HepG2 (cell line): ENCODE measurements around the gene TUBB. TPM values are rescaled to one million over a fixed set of nuclear protein-coding genes. Genes with fewer than 3 reads are reported as not detected.

Experiments used
- AFF4 ChIP-seq: sonication (generic); formaldehyde crosslinking; IDR thresholded peaks from 2 replicates; pipeline ENCODE4 v1.4.0; 2020; ENCODE audit warnings: missing genetic modification reagents
- ATF1 ChIP-seq: IDR thresholded peaks from 2 replicates; pipeline ENCODE4 v1.6.1; 2016; ENCODE audit warnings: mild to moderate bottlenecking, control low read depth
- CEBPG ChIP-seq: IDR thresholded peaks from 2 replicates; pipeline ENCODE4 v1.6.1; 2016
- DDIT3 ChIP-seq: sonication (generic); formaldehyde crosslinking; IDR thresholded peaks from 2 replicates; pipeline ENCODE4 v1.4.0; 2020; ENCODE audit warnings: mild to moderate bottlenecking, missing genetic modification reagents
- HBP1 ChIP-seq: IDR thresholded peaks from 2 replicates; pipeline ENCODE4 v1.6.1; 2016; ENCODE audit warnings: low read depth, control low read depth
- IKZF5 ChIP-seq: IDR thresholded peaks from 2 replicates; pipeline ENCODE4 v1.6.1; 2018; ENCODE audit warnings: missing genetic modification reagents, mild to moderate bottlenecking, missing compliant biosample characterization
- JARID2 ChIP-seq: sonication (generic); formaldehyde crosslinking; IDR thresholded peaks from 2 replicates; pipeline ENCODE4 v1.8.1; 2023; ENCODE audit warnings: missing genetic modification reagents, inconsistent platforms; ENCODE audit not compliant: insufficient replicate concordance
- MTF2 ChIP-seq: sonication (generic); formaldehyde crosslinking; IDR thresholded peaks from 2 replicates; pipeline ENCODE4 v1.5.0; 2020; ENCODE audit warnings: missing genetic modification reagents, borderline replicate concordance
- NPAS2 ChIP-seq: sonication (generic); formaldehyde crosslinking; IDR thresholded peaks from 2 replicates; pipeline ENCODE4 v1.8.0; 2022; ENCODE audit warnings: mild to moderate bottlenecking, missing genetic modification reagents, borderline replicate concordance
- POLR2A ChIP-seq, 2 experiments: IDR thresholded peaks; 2 replicates each; pipeline ENCODE4 v1.6.1; 2011; ENCODE audit warnings: low read depth in 2 of 2, low read length in 2 of 2, mild to moderate bottlenecking in 1 of 2, moderate library complexity in 1 of 2; ENCODE audit not compliant: insufficient read depth in 1 of 2
- SATB2 ChIP-seq: sonication (generic); formaldehyde crosslinking; IDR thresholded peaks from 2 replicates; pipeline ENCODE4 v1.5.0; 2020; ENCODE audit warnings: missing genetic modification reagents
- SIN3A ChIP-seq: IDR thresholded peaks from 2 replicates; pipeline ENCODE4 v1.6.1; 2011; ENCODE audit warnings: low read depth, mild to moderate bottlenecking, control low read depth, low read length, borderline replicate concordance
- SP1 ChIP-seq, 2 experiments: fragments of 450-650 bp in 1 of 2; sonication (generic) in 1 of 2; formaldehyde crosslinking in 1 of 2; IDR thresholded peaks; 2 replicates each; pipeline versions ENCODE4 v1.4.0 to v1.6.1; 2016 to 2020; ENCODE audit warnings: missing genetic modification reagents in 1 of 2
- SP4 ChIP-seq: sonication (generic); formaldehyde crosslinking; IDR thresholded peaks from 2 replicates; pipeline ENCODE4 v1.8.1; 2023; ENCODE audit warnings: mild to moderate bottlenecking, missing genetic modification reagents
- TBX3 ChIP-seq: fragments of 450-650 bp; IDR thresholded peaks from 2 replicates; pipeline ENCODE4 v1.6.1; 2017; ENCODE audit warnings: antibody characterized with exemption, mild to moderate bottlenecking, inconsistent platforms, borderline replicate concordance
- UBTF ChIP-seq: sonication (generic); formaldehyde crosslinking; IDR thresholded peaks from 2 replicates; pipeline ENCODE4 v1.4.0; 2020; ENCODE audit warnings: mild to moderate bottlenecking, missing genetic modification reagents
- ZNF510 ChIP-seq: sonication (generic); formaldehyde crosslinking; IDR thresholded peaks from 2 replicates; pipeline ENCODE4 v1.4.0; 2020; ENCODE audit warnings: low read depth, mild to moderate bottlenecking, missing genetic modification reagents
- ZNF839 ChIP-seq: sonication (generic); formaldehyde crosslinking; IDR thresholded peaks from 2 replicates; pipeline ENCODE4 v1.4.0; 2020; ENCODE audit warnings: missing genetic modification reagents, mild to moderate bottlenecking, borderline replicate concordance
- ZSCAN9 ChIP-seq: IDR thresholded peaks from 2 replicates; pipeline ENCODE4 v1.6.1; 2016; ENCODE audit warnings: borderline replicate concordance
- polyA plus RNA-seq, 8 experiments: library from polyadenylated mRNA; depleted of rRNA in 3 of 8; stranded (reverse) in 7 of 8; unstranded in 1 of 8; fragments of >200 nt; fragmentation: Illumina TruSeq in 4 of 8; extraction: Trizol in 4 of 8; gene quantifications; 2 replicates each; pipeline versions ENCODE4 v1.2.1 to v1.2.3, GENCODE V29; 2011 to 2016; ENCODE audit warnings: low read depth in 4 of 8, missing spikeins in 1 of 8, mixed read lengths in 1 of 8; ENCODE audit not compliant: insufficient read depth in 1 of 8
- total RNA-seq, 5 experiments: library from RNA; depleted of rRNA; stranded (reverse); fragments of >200 nt; fragmentation: Illumina TruSeq; extraction: Trizol; gene quantifications; 2 replicates each; pipeline ENCODE4 v1.2.3, GENCODE V29; 2016; ENCODE audit warnings: low read depth in 1 of 5

Gene TUBB
- total and polyA plus RNA-seq, 2 of the 13 experiments (the other 11 are each of a cell fraction or from before 2014, with no cell fraction given), result 911 to 1,163 TPM

- TF ChIP-seq DDIT3 (CRISPR knock-in tag) (no peak), SATB2 (CRISPR knock-in tag) (no peak), IKZF5 (CRISPR knock-in tag) (peak; percentile 76), MTF2 (0 out of 2 replicates have a peak, but pooled peaks have one; percentile 49), SP1 (IDR thresholded peaks at IDR 0.05) (no peak), SP1 (CRISPR knock-in tag; IDR thresholded peaks at IDR 0.05) (peak; percentile 92), CEBPG (CRISPR knock-in tag) (no peak), SIN3A (peak; percentile 88; the same call in 1 of the 2 replicates), POLR2A (IDR thresholded peaks at IDR 0.05; ENCODE audit: insufficient read depth in 1 of 2, low read depth in 2 of 2, low read length in 2 of 2) (peak; percentile 62 to 76), ZNF510 (CRISPR knock-in tag) (no peak; the same call in 1 of the 2 replicates), NPAS2 (no peak), JARID2 (CRISPR knock-in tag) (peak; percentile 2), UBTF (peak; percentile 21; the same call in 1 of the 2 replicates), ATF1 (CRISPR knock-in tag) (no peak), HBP1 (CRISPR knock-in tag) (no peak), SP4 (CRISPR knock-in tag) (peak; percentile 88), ZNF839 (CRISPR knock-in tag) (0 out of 2 replicates have a peak, but pooled peaks have one; percentile 25), TBX3 (no peak), AFF4 (no peak), ZSCAN9 (CRISPR knock-in tag) (0 out of 2 replicates have a peak, but pooled peaks have one; percentile 52)
These were observed 1.3 kb downstream of the TUBB start (continued) for GRCh38 chr6:30721198-30722024.
